OCI-LY7 (cell line): Measurements from ENCODE around the gene UPB1.

Experiments used
- CTCF ChIP-seq: fragments of 200-600 bp; sonication (generic); conservative IDR thresholded peaks from 2 replicates; pipeline ENCODE4 v1.5.1; 2014; ENCODE audit warnings: mild to moderate bottlenecking, antibody characterized with exemption, low read length, moderate library complexity, mixed read lengths
- EZH2phosphoT487 ChIP-seq: fragments of 200-600 bp; sonication (generic); IDR thresholded peaks from 2 replicates; pipeline ENCODE4 v1.6.1; 2018; ENCODE audit warnings: low read depth, borderline replicate concordance, mild to moderate bottlenecking, mixed run types, antibody characterized with exemption, low read length, moderate library complexity, mixed read lengths

- TF ChIP-seq CTCF (no peak), EZH2phosphoT487 (no peak)
These were observed 12.1 kb upstream of the UPB1 start for GRCh38 chr22:24482998-24483397.
